ENCODE measurements around the gene TMBIM4. TPM values are rescaled to one million over a fixed set of nuclear protein-coding genes. Genes with fewer than 3 reads are reported as not detected.

Gene TMBIM4
- total and polyA plus RNA-seq, 2 experiments from 2014 or later = 59.6 to 63.6 TPM

DNA sequence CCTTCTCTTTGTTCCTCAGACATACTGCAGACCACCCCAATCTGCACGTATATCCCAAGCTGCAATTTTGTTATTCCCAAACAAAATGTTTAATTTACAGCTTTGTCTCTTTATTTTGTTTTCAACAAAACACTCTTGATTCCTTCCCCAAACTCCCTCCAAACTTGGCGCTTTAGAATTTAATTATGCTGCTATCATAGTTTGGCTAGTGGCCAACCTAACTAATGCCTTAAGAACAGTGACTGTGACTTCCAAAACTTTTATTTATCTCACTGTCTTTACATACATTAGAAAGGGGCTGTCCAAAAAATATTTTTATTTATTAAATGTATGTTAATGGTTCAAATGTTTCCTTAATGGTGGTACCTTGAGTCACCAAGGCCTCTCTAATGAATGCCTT lies 7.1 kb downstream of the TMBIM4 start:
- no peak overlapping the region for H2AFZ ChIP-seq
- H3K36me3 Mint-ChIP-seq (ENCODE audit: low read depth) = peaks cover 34% of the 10 kb centered on the region
- no peak overlapping the region for H3K27ac Mint-ChIP-seq
- no peak overlapping the region for H3K4me3 Mint-ChIP-seq
- no peak overlapping the region for H3K27ac ChIP-seq (ENCODE audit: low read depth)
- no peaks in the 10 kb centered on the region for H3K27me3 Mint-ChIP-seq (ENCODE audit: insufficient read depth, low read depth, poor library complexity)
- peaks cover 14% of the 10 kb centered on the region; the same call in 2 of the 3 replicates for H3K9me3 Mint-ChIP-seq
- no peaks in the 10 kb centered on the region for H3K27me3 ChIP-seq (ENCODE audit: insufficient read depth)
- no peaks in the 10 kb centered on the region for H4K20me1 ChIP-seq (replicated peaks; ENCODE audit: insufficient read depth)
- no peaks in the 10 kb centered on the region for H3K9me2 ChIP-seq (ENCODE audit: insufficient read depth)
- no peak overlapping the region for H3K4me3 ChIP-seq
- H3K4me1 ChIP-seq (ENCODE audit: insufficient read depth) = no peaks in the 10 kb centered on the region
- peaks cover 65% of the 10 kb centered on the region for H3K79me2 ChIP-seq (replicated peaks; ENCODE audit: insufficient read depth)
- no peak overlapping the region for H3K4me2 ChIP-seq
- TF ChIP-seq STAT1 (IDR thresholded peaks at IDR 0.05; ENCODE audit: unreplicated experiment) (no peak), EZH2phosphoT487 (IDR thresholded peaks at IDR 0.05; ENCODE audit: unreplicated experiment) (no peak), EZH2 (IDR thresholded peaks at IDR 0.05; ENCODE audit: low read depth, unreplicated experiment) (no peak), ZNF331 (CRISPR knock-in tag; IDR thresholded peaks at IDR 0.05; ENCODE audit: low read depth) (no peak), ETS1 (IDR thresholded peaks at IDR 0.05) (no peak), JUNB (IDR thresholded peaks at IDR 0.05; ENCODE audit: unreplicated experiment) (no peak), ZNF114 (CRISPR knock-in tag; IDR thresholded peaks at IDR 0.05) (no peak), CREB1 (CRISPR knock-in tag; IDR thresholded peaks at IDR 0.05; ENCODE audit: low read depth) (no peak), ZNF462 (CRISPR knock-in tag; IDR thresholded peaks at IDR 0.05) (no peak), POLR2AphosphoS5 (IDR thresholded peaks at IDR 0.05; ENCODE audit: low read depth) (no peak), NANOG (IDR thresholded peaks at IDR 0.05; ENCODE audit: borderline replicate concordance) (no peak)
- TF ChIP-seq, protein P1, sequence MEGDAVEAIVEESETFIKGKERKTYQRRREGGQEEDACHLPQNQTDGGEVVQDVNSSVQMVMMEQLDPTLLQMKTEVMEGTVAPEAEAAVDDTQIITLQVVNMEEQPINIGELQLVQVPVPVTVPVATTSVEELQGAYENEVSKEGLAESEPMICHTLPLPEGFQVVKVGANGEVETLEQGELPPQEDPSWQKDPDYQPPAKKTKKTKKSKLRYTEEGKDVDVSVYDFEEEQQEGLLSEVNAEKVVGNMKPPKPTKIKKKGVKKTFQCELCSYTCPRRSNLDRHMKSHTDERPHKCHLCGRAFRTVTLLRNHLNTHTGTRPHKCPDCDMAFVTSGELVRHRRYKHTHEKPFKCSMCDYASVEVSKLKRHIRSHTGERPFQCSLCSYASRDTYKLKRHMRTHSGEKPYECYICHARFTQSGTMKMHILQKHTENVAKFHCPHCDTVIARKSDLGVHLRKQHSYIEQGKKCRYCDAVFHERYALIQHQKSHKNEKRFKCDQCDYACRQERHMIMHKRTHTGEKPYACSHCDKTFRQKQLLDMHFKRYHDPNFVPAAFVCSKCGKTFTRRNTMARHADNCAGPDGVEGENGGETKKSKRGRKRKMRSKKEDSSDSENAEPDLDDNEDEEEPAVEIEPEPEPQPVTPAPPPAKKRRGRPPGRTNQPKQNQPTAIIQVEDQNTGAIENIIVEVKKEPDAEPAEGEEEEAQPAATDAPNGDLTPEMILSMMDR (conservative IDR thresholded peaks at IDR 0.05; ENCODE audit: low read depth in 2 of 2) = no peak
- TF ChIP-seq, protein P2, sequence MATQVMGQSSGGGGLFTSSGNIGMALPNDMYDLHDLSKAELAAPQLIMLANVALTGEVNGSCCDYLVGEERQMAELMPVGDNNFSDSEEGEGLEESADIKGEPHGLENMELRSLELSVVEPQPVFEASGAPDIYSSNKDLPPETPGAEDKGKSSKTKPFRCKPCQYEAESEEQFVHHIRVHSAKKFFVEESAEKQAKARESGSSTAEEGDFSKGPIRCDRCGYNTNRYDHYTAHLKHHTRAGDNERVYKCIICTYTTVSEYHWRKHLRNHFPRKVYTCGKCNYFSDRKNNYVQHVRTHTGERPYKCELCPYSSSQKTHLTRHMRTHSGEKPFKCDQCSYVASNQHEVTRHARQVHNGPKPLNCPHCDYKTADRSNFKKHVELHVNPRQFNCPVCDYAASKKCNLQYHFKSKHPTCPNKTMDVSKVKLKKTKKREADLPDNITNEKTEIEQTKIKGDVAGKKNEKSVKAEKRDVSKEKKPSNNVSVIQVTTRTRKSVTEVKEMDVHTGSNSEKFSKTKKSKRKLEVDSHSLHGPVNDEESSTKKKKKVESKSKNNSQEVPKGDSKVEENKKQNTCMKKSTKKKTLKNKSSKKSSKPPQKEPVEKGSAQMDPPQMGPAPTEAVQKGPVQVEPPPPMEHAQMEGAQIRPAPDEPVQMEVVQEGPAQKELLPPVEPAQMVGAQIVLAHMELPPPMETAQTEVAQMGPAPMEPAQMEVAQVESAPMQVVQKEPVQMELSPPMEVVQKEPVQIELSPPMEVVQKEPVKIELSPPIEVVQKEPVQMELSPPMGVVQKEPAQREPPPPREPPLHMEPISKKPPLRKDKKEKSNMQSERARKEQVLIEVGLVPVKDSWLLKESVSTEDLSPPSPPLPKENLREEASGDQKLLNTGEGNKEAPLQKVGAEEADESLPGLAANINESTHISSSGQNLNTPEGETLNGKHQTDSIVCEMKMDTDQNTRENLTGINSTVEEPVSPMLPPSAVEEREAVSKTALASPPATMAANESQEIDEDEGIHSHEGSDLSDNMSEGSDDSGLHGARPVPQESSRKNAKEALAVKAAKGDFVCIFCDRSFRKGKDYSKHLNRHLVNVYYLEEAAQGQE (IDR thresholded peaks at IDR 0.05; ENCODE audit: unreplicated experiment) = no peak
- no peaks in the 10 kb centered on the region for H3F3A ChIP-seq (replicated peaks; ENCODE audit: low read depth)
- 0 out of 3 replicates have a peak, but pooled peaks cover 2% of the 10 kb centered on the region for H3K4me1 Mint-ChIP-seq
- no peak for DNase-seq (ENCODE audit: low spot score)
- no peaks in the 10 kb centered on the region for H3K36me3 ChIP-seq (ENCODE audit: insufficient read depth)
- no peak for ATAC-seq
